ENCODE data around the gene ZFP57. TPM values are rescaled to one million over a fixed set of nuclear protein-coding genes. Genes with fewer than 3 reads are reported as not detected.

ZFP57 gene
- total RNA-seq, 3 donors from 2014 or later: 0.29 to 2.9 TPM; not detected in 1

- Histone ChIP-seq H3K27ac (no peak overlapping the region), H3K9me3 (no peaks in the 10 kb centered on the region), H3K4me1 (no peaks in the 10 kb centered on the region), H3K27me3 (peaks cover 0 to 4% of the 10 kb centered on the region in 2 donors), H3K4me3 (no peak overlapping the region), H3K36me3 (no peaks in the 10 kb centered on the region)
- DNase-seq (ENCODE audit: low spot score in 2 of 2): peak in 1 of 2 donors; percentile 32
- intact Hi-C loops (cut with DNase I; ENCODE audit: low total_unique reads): no loop called here
- TF ChIP-seq POLR2AphosphoS5 (IDR thresholded peaks at IDR 0.05) (no peak), POLR2A (IDR thresholded peaks at IDR 0.05) (no peak), CTCF (IDR thresholded peaks at IDR 0.05) (no peak)
Observed at GRCh38 chr6:29708432-29709179, 27.7 kb upstream of the ZFP57 start.

- H3K36me3 ChIP-seq: no peaks in the 10 kb centered on the region
- intact Hi-C loops (cut with DNase I; ENCODE audit: low total_unique reads): no loop called here
- no peaks in the 10 kb centered on the region for H3K9me3 ChIP-seq
- H3K27me3 ChIP-seq: peaks cover 0 to 4% of the 10 kb centered on the region in 2 donors
- TF ChIP-seq POLR2A (IDR thresholded peaks at IDR 0.05): no peak
- TF ChIP-seq POLR2AphosphoS5 (IDR thresholded peaks at IDR 0.05): peak in 1 of 3 donors; percentile 17
- peak; percentile 65 to 69 (median 66) for TF ChIP-seq CTCF (IDR thresholded peaks at IDR 0.05)
- no peak for DNase-seq (ENCODE audit: low spot score in 2 of 2)
- H3K27ac ChIP-seq: no peak overlapping the region
- no peaks in the 10 kb centered on the region for H3K4me1 ChIP-seq
- no peak overlapping the region for H3K4me3 ChIP-seq
Observed at GRCh38 chr6:29705389-29706231, 24.7 kb upstream of the ZFP57 start.

- H3K27ac ChIP-seq: no peak overlapping the region
- H3K4me3 ChIP-seq: no peak overlapping the region
- H3K36me3 ChIP-seq: no peaks in the 10 kb centered on the region
- intact Hi-C loops (cut with DNase I; ENCODE audit: low total_unique reads): no loop called here
- DNase-seq (ENCODE audit: low spot score in 2 of 2): no peak
- no peaks in the 10 kb centered on the region for H3K4me1 ChIP-seq
- TF ChIP-seq CTCF (IDR thresholded peaks at IDR 0.05) (peak in 1 of 3 donors; percentile 19), POLR2A (IDR thresholded peaks at IDR 0.05) (no peak)
- no peaks in the 10 kb centered on the region for H3K27me3 ChIP-seq
- no peaks in the 10 kb centered on the region for H3K9me3 ChIP-seq
Observed at GRCh38 chr6:29702519-29703103, 21.7 kb upstream of the ZFP57 start.

DNA sequence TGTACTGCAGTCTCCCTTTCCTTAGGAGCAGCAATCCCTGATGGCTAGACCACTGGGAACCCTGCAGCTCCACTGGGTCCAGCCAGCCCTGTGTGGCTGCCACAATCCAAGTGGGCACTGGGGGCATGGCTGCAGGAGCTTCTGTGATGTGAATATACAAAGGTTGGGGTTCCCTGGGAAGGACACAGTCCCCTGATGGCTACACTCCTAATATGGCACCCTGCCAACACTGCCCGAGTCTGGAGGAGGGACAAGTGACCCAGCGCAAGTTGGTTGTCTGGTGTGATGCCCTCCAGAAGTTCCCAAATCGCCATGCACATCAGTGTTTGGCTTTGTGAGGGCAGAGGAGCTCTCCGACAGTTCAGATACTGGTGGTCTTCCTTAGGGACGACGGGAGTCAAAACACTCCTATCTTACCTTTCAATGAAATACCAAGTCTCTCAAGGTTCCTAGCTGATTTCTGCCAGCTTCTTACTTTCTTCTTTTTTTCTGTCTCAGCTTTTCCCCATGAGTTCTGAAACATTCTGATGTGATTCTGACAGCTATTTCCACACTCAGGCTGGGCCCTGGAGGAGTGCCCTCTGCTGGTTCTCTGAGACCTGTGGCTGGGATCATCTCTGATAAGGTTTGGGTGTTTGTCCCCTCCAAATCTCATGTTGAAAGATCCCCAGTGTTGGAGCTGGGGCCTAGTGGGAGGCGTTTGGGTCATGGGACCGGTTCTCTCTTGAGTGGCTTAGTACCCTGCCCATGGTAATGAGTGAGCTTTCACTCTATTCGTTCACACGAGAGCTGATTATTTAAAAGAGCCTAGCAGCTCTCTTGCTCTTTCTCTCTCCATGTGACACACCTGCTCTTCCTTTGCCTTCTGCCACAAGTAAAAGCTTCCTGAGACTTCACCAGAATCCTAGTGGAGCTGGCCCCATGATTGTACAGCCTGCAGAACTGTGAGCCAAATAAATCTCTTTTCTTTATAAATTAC is 15.5 kb upstream of the ZFP57 start:
- intact Hi-C loops (cut with DNase I; ENCODE audit: low total_unique reads): no loop called here
- no peaks in the 10 kb centered on the region for H3K27me3 ChIP-seq
- no peaks in the 10 kb centered on the region for H3K4me1 ChIP-seq
- H3K9me3 ChIP-seq: no peaks in the 10 kb centered on the region
- no peak for DNase-seq (ENCODE audit: low spot score in 2 of 2)
- H3K27ac ChIP-seq: no peak overlapping the region
- H3K36me3 ChIP-seq: no peaks in the 10 kb centered on the region
- TF ChIP-seq CTCF (IDR thresholded peaks at IDR 0.05) (no peak), POLR2A (IDR thresholded peaks at IDR 0.05) (no peak), POLR2AphosphoS5 (IDR thresholded peaks at IDR 0.05) (no peak)
- H3K4me3 ChIP-seq: no peak overlapping the region
